Measurements from ENCODE around the gene TMC7. TPM values are rescaled to one million over a fixed set of nuclear protein-coding genes. Genes with fewer than 3 reads are reported as not detected.

The TMC7 gene
- total and polyA plus RNA-seq, 7 donors = 0.16 to 3.1 (median 0.46) TPM

DNA sequence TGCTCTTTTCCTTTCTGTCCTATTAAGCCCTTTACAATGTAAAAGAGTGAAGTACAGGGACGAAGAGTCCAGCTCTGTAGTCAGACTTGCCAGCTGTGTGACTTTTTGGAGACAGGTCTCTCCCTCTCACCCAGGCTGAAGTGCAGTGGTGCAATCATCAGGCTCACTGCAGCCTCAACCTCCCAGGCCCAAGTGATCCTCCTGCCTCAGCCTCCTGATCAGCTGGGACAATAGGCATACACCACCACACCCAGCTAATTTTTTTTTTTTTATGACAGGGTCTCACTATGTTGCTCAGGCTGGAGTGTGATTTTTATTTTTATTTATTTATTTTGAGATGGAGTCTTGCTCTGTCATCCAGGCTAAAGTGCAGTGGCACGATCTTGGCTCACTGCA, 122.9 kb downstream of the TMC7 start:
- no peaks in the 10 kb centered on the region for H3K36me3 ChIP-seq
- H3K4me3 ChIP-seq = no peak overlapping the region
- intact Hi-C loops (cut with DNase I) = no loop called here
- no peak for TF ChIP-seq EP300 (IDR thresholded peaks at IDR 0.05)
- no peak for TF ChIP-seq POLR2AphosphoS5 (IDR thresholded peaks at IDR 0.05)
- TF ChIP-seq CTCF (IDR thresholded peaks at IDR 0.05) = no peak
- no peak for TF ChIP-seq POLR2A (IDR thresholded peaks at IDR 0.05)
- DNase-seq = no peak
- no peaks in the 10 kb centered on the region for H3K9me3 ChIP-seq
- H3K27ac ChIP-seq = no peak overlapping the region
- no peaks in the 10 kb centered on the region for H3K4me1 ChIP-seq
- 91 to 95% methylated on average over 2 of the region's 2 CpGs for WGBS, 2 donors
- H3K27me3 ChIP-seq = peaks cover 0 to 8% (median 0%) of the 10 kb centered on the region in 3 donors

DNA sequence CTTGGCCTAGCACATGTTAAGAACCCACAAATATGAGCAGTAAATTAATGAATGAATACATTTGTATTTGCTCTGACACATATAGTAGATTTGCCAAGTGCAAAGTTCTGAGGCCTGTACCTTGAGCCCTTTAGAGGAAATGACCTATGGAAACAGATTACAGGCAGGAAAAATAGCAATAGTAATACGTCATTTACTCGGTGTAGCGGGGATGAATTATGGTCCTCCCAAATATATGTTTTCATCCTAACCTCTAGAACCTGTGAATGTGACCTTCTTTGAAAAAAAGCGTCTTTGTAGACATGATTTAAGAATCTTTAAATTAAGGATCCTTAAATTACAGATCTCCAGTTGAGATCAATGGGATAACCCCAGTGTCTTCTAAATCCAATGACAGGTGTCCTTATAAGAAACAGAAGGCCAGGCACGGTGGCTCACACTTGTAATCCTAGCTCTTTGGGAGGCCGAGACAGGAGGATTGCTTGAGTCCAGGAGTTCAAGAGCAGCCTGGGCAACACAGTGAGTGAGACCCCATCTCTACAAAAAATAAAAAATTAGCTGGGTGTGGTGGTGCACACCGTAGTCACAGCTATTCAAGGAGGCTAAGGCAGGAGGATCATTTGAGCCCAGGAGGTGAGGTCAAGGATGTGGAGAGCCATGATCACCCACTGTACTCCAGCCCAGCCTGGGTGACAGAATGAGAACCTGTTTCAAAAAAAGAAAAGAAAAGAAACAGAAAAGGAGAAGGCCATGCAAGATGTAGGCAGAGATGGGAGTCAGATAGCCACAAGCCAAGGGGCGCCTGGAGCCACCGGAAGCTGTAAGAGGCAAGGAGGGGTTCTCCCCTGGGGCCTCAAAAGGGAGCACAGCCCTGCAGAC, 124.9 kb downstream of the TMC7 start:
- intact Hi-C loops (cut with DNase I) = no loop called here
- Histone ChIP-seq H3K27ac (no peak overlapping the region), H3K27me3 (no peaks in the 10 kb centered on the region), H3K4me1 (peaks cover 0 to 9% (median 0%) of the 10 kb centered on the region in 4 donors), H3K4me3 (no peak overlapping the region), H3K9me3 (no peaks in the 10 kb centered on the region), H3K36me3 (no peaks in the 10 kb centered on the region)
- DNase-seq = no peak
- TF ChIP-seq CTCF (IDR thresholded peaks at IDR 0.05) (no peak), POLR2AphosphoS5 (IDR thresholded peaks at IDR 0.05) (no peak), EP300 (IDR thresholded peaks at IDR 0.05) (no peak), POLR2A (IDR thresholded peaks at IDR 0.05) (no peak)
- WGBS, 2 donors = 69 to 83% methylated on average over 9 of the region's 9 CpGs

- no peaks in the 10 kb centered on the region for H3K27me3 ChIP-seq
- H3K9me3 ChIP-seq = no peaks in the 10 kb centered on the region
- DNase-seq = no peak
- no peak overlapping the region for H3K4me3 ChIP-seq
- H3K36me3 ChIP-seq = no peaks in the 10 kb centered on the region
- no peak overlapping the region for H3K27ac ChIP-seq
- intact Hi-C loops (cut with DNase I) = no loop called here
- no peak for TF ChIP-seq POLR2AphosphoS5 (IDR thresholded peaks at IDR 0.05)
- no peak for TF ChIP-seq EP300 (IDR thresholded peaks at IDR 0.05)
- no peak for TF ChIP-seq CTCF (IDR thresholded peaks at IDR 0.05)
- TF ChIP-seq POLR2A (IDR thresholded peaks at IDR 0.05) = no peak
- 86 to 92% methylated on average over 4 of the region's 4 CpGs for whole genome bisulfite sequencing, 2 donors
- H3K4me1 ChIP-seq = peaks cover 0 to 9% (median under 1%) of the 10 kb centered on the region in 4 donors
These were observed 125.5 kb downstream of the TMC7 start for GRCh38 chr16:19109288-19109664.

DNA sequence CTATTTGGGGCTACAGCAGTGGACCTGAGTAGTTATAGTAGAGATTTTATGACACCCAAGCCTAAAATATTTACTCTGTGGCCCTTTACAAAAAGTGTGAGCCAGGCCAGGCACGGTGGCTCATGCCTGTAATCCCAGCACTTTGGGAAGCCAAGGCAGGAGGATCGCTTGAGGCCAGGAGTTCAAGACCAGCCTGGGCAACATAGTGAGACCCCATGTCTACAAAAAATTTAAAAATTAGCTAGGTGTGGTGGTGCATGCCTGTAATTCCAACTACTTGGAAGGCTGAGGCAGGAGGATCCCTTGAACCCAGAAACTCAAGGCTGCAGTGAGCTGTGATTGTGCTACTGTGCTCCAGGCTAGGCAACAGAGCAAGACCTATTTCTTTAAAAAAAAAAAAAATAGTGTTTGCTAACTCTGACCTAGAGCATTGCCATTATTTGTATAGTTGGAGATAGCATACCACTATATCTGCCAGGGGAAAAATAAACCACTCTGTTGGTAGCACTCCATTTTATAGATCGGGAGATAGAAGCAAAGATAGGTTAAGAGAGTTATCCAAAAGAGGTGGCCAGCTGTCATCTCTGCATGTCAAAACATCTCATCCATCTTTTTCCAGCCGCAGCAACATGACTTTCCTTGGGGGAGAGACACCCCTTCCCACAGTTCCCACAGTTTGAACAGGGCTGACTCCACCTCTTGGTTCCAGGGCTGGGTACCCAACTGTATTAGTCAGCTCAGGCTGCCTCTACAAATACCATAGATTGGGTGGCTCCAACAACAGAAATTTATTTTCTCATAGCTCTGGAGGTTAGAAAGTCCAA, 127.0 kb downstream of the TMC7 start:
- no peak for DNase-seq
- H3K27me3 ChIP-seq = no peaks in the 10 kb centered on the region
- H3K27ac ChIP-seq = no peak overlapping the region
- 52 to 83% methylated on average over 4 of the region's 4 CpGs for WGBS, 2 donors
- no peak overlapping the region for H3K4me3 ChIP-seq
- intact Hi-C loops (cut with DNase I) = loop anchor here (5.0 kb wide), 1 partner anchor 43 kb away; the partner anchor contains the start of gene COQ7
- TF ChIP-seq EP300 (IDR thresholded peaks at IDR 0.05) (no peak), POLR2AphosphoS5 (IDR thresholded peaks at IDR 0.05) (no peak), CTCF (IDR thresholded peaks at IDR 0.05) (no peak), POLR2A (IDR thresholded peaks at IDR 0.05) (no peak)
- peaks cover 0 to 6% (median 5%) of the 10 kb centered on the region in 4 donors for H3K36me3 ChIP-seq
- H3K9me3 ChIP-seq = no peaks in the 10 kb centered on the region
- H3K4me1 ChIP-seq = peaks cover 0 to 23% (median 14%) of the 10 kb centered on the region in 4 donors
